PC-3 (cell line): Measurements from ENCODE around the gene GALNT15. TPM values are rescaled to one million over a fixed set of nuclear protein-coding genes. Genes with fewer than 3 reads are reported as not detected.

Experiments used
- ATAC-seq: fragments of 200-7000 bp; cut with Tn5 transposase; 2 replicates; pipeline ENCODE4 v1.9.1; 2020; ENCODE audit warnings: mild to moderate bottlenecking, moderate library complexity
- BruUV-seq: library from RNA; stranded (reverse); fragments of 400-500 nt; replicated peaks from 2 replicates; lab custom pipeline; 2021; lab: Mats Ljungman, UMichigan
- CTCF ChIA-PET: fragments of 300-600 bp; sonication (Branson Sonifier 250); formaldehyde crosslinking; loops from one replicate; lab custom pipeline; 2022; ENCODE audit warnings: antibody characterized with exemption; lab: Charles Lee
- POLR2A ChIA-PET: fragments of 300-600 bp; sonication (Branson Sonifier 250); formaldehyde crosslinking; loops from one replicate; lab custom pipeline; 2022; ENCODE audit warnings: antibody characterized with exemption; ENCODE audit not compliant: unreplicated experiment; lab: Charles Lee
- DNase-seq: peaks from one replicate; pipeline ENCODE4 v3.0.0-alpha.2; 2015
- H2AFZ ChIP-seq: fragments of 300-600 bp; sonication (generic); 2 replicates; pipeline ENCODE4 v1.6.0; 2016; ENCODE audit warnings: antibody characterized with exemption, low read length
- H3F3A ChIP-seq: fragments of 300-600 bp; sonication (generic); one replicate; pipeline ENCODE4 v1.6.0; 2017; ENCODE audit warnings: antibody characterized with exemption, low read length, control low read depth, mild to moderate bottlenecking; ENCODE audit not compliant: unreplicated experiment
- H3K27ac ChIP-seq: fragments of 300-600 bp; sonication (generic); 2 replicates; pipeline ENCODE4 v1.5.1; 2016; ENCODE audit warnings: mild to moderate bottlenecking, low read length
- H3K27me3 ChIP-seq: fragments of 300-600 bp; sonication (generic); 2 replicates; pipeline ENCODE4 v1.6.1; 2016; ENCODE audit warnings: low read length, mixed read lengths
- H3K36me3 ChIP-seq: fragments of 300-600 bp; sonication (generic); 2 replicates; pipeline ENCODE4 v1.6.1; 2016; ENCODE audit warnings: low read depth, mixed run types, low read length, mixed read lengths
- H3K4me1 ChIP-seq: fragments of 300-600 bp; sonication (generic); 2 replicates; pipeline ENCODE4 v1.5.1; 2016; ENCODE audit warnings: low read length; ENCODE audit not compliant: insufficient read depth
- H3K4me2 ChIP-seq: fragments of 300-600 bp; sonication (generic); 2 replicates; pipeline ENCODE4 v1.6.0; 2016; ENCODE audit warnings: low read length
- H3K4me3 ChIP-seq: fragments of 300-600 bp; sonication (generic); 2 replicates; pipeline ENCODE4 v1.5.1; 2016; ENCODE audit warnings: mild to moderate bottlenecking, low read length, mixed read lengths
- H3K79me2 ChIP-seq: fragments of 300-600 bp; sonication (generic); 2 replicates; pipeline ENCODE4 v1.6.1; 2017; ENCODE audit warnings: low read length, mixed read lengths
- H3K9ac ChIP-seq: fragments of 300-600 bp; sonication (generic); 2 replicates; pipeline ENCODE4 v1.6.0; 2016; ENCODE audit warnings: mild to moderate bottlenecking, low read length
- H3K9me2 ChIP-seq: fragments of 300-600 bp; sonication (generic); replicated peaks from 2 replicates; pipeline ENCODE4 v1.6.1; 2016; ENCODE audit warnings: mixed run types, low read length, mixed read lengths
- H3K9me3 ChIP-seq: fragments of 300-600 bp; sonication (generic); 2 replicates; pipeline ENCODE4 v1.6.1; 2016; ENCODE audit warnings: low read length, mixed read lengths
- H4K20me1 ChIP-seq: fragments of 300-600 bp; sonication (generic); 2 replicates; pipeline ENCODE4 v1.6.1; 2016; ENCODE audit warnings: low read length, mixed read lengths
- EZH2 ChIP-seq: fragments of 300-600 bp; sonication (generic); IDR thresholded peaks from one replicate; pipeline ENCODE4 v1.6.1; 2017; ENCODE audit warnings: antibody characterized with exemption, mild to moderate bottlenecking, low read length; ENCODE audit not compliant: unreplicated experiment
- EZH2phosphoT487 ChIP-seq: fragments of 300-600 bp; sonication (generic); IDR thresholded peaks from 2 replicates; pipeline ENCODE4 v1.6.1; 2018; ENCODE audit warnings: mild to moderate bottlenecking, antibody characterized with exemption, low read length, borderline replicate concordance
- intact Hi-C: fragments of 100-400 bp; cut with micrococcal nuclease; formaldehyde crosslinking; loops from 2 replicates; pipeline ENCODE4 v1.9.0; 2023
- total RNA-seq: library from RNA; depleted of rRNA; stranded (reverse); fragments of >200 nt; gene quantifications from 2 replicates; pipeline ENCODE4 v1.2.3, GENCODE V29; 2014
- TF ChIP-seq, protein P1 (sequence below): fragments of 300-600 bp; sonication (generic); conservative IDR thresholded peaks from 2 replicates; pipeline ENCODE4 v1.5.1; 2017; ENCODE audit warnings: antibody characterized with exemption, low read depth, mild to moderate bottlenecking, low read length

GALNT15 gene
- total RNA-seq, 1 experiment from 2014 or later: not detected

DNA sequence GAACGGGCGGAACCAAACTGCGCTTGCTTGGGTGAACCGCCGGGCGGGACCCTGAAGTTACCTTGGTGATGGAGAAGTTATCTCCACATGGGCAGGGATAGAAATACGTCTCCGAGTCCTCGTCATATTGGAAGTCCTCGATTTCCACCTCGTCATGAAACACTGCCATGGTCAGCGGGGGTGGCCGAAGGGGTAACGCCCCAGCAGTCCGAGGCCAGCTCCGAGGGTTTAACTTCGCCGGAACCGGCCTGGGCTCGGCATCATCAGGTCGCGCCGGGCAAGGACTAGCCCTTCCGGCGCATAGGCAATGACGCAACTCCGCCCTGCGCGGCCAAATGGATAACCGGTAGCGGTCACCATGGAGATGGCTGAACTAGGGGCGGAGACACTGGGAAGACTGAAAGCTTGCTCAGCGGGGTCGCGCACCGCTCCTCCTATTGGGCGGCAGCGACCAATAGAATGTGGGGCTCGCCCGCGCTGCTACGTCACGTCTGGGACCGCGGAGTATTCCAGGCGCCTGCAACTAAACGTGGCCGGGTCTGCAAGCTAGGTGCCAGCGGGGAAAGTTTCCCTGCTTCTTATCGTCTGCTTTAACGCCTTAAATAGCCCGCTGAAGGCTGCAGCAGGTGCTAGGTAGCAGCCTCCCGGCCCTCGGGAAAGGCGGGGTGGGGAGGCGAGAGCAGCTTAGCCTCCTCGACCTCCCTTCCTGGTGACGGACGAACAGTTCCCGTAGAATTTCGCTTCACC is 90.4 kb downstream of the GALNT15 start, which contains the start of the genes DPH3 and OXNAD1:
Gene DPH3 (minus strand): TSS at position 236 of the 747 bp plus-strand sequence. CDS start 67 bp downstream, at position 169.
Gene OXNAD1 (plus strand): TSS at position 505 of the 747 bp plus-strand sequence. CDS start 5,741 bp downstream, outside the sequence.
- peak within 1 kb of the TSS; percentile 88 for H3K9ac ChIP-seq
- H3F3A ChIP-seq: no peaks in the 10 kb centered on the region
- peak within 1 kb of the TSS; percentile 80 for H3K4me3 ChIP-seq
- H3K79me2 ChIP-seq: peaks cover 74% of the 10 kb centered on the region
- H2AFZ ChIP-seq: peak within 1 kb of the TSS; percentile 81
- intact Hi-C loops: loop anchor here (10.0 kb wide), 1 partner anchor 770 kb away; no protein-coding TSS in a partner anchor
- TF ChIP-seq, protein P1, sequence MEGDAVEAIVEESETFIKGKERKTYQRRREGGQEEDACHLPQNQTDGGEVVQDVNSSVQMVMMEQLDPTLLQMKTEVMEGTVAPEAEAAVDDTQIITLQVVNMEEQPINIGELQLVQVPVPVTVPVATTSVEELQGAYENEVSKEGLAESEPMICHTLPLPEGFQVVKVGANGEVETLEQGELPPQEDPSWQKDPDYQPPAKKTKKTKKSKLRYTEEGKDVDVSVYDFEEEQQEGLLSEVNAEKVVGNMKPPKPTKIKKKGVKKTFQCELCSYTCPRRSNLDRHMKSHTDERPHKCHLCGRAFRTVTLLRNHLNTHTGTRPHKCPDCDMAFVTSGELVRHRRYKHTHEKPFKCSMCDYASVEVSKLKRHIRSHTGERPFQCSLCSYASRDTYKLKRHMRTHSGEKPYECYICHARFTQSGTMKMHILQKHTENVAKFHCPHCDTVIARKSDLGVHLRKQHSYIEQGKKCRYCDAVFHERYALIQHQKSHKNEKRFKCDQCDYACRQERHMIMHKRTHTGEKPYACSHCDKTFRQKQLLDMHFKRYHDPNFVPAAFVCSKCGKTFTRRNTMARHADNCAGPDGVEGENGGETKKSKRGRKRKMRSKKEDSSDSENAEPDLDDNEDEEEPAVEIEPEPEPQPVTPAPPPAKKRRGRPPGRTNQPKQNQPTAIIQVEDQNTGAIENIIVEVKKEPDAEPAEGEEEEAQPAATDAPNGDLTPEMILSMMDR: no peak
- TF ChIP-seq EZH2 (no peak), EZH2phosphoT487 (no peak)
- H3K9me2 ChIP-seq: no peaks in the 10 kb centered on the region
- H4K20me1 ChIP-seq: peaks cover 6% of the 10 kb centered on the region; the same call in 1 of the 2 replicates
- DNase-seq (peak; percentile 100), ATAC-seq (peak; percentile 97)
- POLR2A ChIA-PET: interaction anchor here (0.5 to 0.6 kb wide), 4 partner anchors 37 to 283 kb away, joined by 3 to 5 read pairs (median 3); no protein-coding TSS in a partner anchor
- no peaks in the 10 kb centered on the region for H3K9me3 ChIP-seq
- peaks cover 13% of the 10 kb centered on the region; the same call in 1 of the 2 replicates for H3K36me3 ChIP-seq
- H3K27ac ChIP-seq: peak within 1 kb of the TSS; percentile 42
- H3K4me1 ChIP-seq: peaks cover 26% of the 10 kb centered on the region
- BruUV-seq: no TSS peak
- peak within 1 kb of the TSS; percentile 97 for H3K4me2 ChIP-seq
- CTCF ChIA-PET: no interaction called here
- no peaks in the 10 kb centered on the region for H3K27me3 ChIP-seq

DNA sequence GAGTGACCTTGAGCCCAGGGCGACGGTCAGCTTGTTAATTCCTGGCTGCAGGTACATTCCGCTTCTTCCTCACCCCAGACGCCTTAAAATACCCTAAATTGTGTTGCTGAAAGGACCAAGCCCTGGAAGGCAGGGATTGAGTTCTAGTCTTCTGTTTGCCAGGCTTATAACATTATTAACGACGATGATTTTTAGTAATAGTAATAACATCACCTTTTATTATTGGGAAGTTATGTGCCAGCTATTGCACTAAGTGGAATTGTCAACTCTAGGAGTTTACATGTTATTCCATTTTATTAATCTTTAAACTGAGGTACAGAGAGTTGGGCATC is 90.9 kb downstream of the GALNT15 start:
- Histone ChIP-seq H3K4me2 (peak overlapping the region; percentile 97), H3K9me3 (no peaks in the 10 kb centered on the region), H4K20me1 (peaks cover 6% of the 10 kb centered on the region; the same call in 1 of the 2 replicates), H3K4me3 (peak overlapping the region; percentile 80), H3K27ac (peak overlapping the region; percentile 42), H3K4me1 (peaks cover 26% of the 10 kb centered on the region), H3K36me3 (peaks cover 7% of the 10 kb centered on the region; the same call in 1 of the 2 replicates), H3K9me2 (no peaks in the 10 kb centered on the region), H2AFZ (peak overlapping the region; percentile 80), H3F3A (no peaks in the 10 kb centered on the region), H3K79me2 (peaks cover 74% of the 10 kb centered on the region), H3K9ac (peak overlapping the region; percentile 88), H3K27me3 (no peaks in the 10 kb centered on the region)
- BruUV-seq: TSS peak; percentile 85
- TF ChIP-seq EZH2 (no peak), EZH2phosphoT487 (no peak)
- TF ChIP-seq, protein P1: no peak
- ChIA-PET CTCF (no interaction called here), POLR2A (interaction anchor here (0.6 kb wide), 2 partner anchors 75 to 284 kb away, joined by 3 to 5 read pairs; no protein-coding TSS in a partner anchor)
- intact Hi-C loops: loop anchor here (10.0 kb wide), 1 partner anchor 769 kb away; no protein-coding TSS in a partner anchor
- ATAC-seq: no peak
- DNase-seq: no peak
